ENCODE results near the gene G6PC3.

The G6PC3 gene

DNA sequence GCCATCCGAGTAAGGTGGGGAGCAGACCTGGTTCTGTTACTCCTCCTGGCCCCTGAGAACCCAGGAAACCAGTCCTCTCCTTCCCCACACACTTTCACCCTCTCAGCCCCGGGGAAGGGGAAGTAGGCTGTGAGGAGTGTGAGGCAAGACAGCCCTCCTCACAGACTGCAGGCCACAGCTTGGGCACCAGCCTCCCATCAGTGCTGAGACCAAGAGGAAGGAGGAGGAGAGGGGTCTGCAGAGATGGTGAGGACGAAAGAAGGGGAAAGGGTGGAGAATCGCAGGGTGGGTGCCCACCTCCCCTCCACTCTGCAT, 7.0 kb downstream of the G6PC3 start:
- TF ChIP-seq, protein P1, sequence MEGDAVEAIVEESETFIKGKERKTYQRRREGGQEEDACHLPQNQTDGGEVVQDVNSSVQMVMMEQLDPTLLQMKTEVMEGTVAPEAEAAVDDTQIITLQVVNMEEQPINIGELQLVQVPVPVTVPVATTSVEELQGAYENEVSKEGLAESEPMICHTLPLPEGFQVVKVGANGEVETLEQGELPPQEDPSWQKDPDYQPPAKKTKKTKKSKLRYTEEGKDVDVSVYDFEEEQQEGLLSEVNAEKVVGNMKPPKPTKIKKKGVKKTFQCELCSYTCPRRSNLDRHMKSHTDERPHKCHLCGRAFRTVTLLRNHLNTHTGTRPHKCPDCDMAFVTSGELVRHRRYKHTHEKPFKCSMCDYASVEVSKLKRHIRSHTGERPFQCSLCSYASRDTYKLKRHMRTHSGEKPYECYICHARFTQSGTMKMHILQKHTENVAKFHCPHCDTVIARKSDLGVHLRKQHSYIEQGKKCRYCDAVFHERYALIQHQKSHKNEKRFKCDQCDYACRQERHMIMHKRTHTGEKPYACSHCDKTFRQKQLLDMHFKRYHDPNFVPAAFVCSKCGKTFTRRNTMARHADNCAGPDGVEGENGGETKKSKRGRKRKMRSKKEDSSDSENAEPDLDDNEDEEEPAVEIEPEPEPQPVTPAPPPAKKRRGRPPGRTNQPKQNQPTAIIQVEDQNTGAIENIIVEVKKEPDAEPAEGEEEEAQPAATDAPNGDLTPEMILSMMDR (conservative IDR thresholded peaks at IDR 0.05; ENCODE audit: low read length), result no peak
- no peak for DNase-seq (ENCODE audit: low read depth)
- no peak overlapping the region for H3K4me3 ChIP-seq (ENCODE audit: low read length)

DNA sequence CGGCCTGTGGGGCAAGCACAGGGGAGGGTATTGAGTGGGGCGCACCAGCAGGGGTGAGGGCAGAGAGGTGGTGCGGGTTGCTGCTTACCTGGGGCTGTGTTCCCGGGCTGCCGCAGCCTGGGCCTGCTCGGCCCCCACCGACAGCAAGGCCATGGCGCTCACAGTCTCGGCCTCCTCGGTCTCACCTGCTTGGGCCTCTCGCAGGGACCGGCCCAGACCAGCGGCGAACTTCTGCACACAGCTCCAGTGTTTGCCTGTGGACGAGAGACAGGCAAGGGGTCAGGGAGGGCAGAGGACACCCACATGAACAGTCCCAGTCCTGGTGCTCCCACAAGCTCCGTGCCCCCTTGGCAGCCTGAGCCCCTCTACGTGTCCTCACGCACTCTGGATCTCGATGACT, 7.9 kb downstream of the G6PC3 start:
- no peak overlapping the region for H3K4me3 ChIP-seq (ENCODE audit: low read length)
- TF ChIP-seq, protein P1 (conservative IDR thresholded peaks at IDR 0.05; ENCODE audit: low read length), result no peak
- DNase-seq (ENCODE audit: low read depth), result no peak

DNA sequence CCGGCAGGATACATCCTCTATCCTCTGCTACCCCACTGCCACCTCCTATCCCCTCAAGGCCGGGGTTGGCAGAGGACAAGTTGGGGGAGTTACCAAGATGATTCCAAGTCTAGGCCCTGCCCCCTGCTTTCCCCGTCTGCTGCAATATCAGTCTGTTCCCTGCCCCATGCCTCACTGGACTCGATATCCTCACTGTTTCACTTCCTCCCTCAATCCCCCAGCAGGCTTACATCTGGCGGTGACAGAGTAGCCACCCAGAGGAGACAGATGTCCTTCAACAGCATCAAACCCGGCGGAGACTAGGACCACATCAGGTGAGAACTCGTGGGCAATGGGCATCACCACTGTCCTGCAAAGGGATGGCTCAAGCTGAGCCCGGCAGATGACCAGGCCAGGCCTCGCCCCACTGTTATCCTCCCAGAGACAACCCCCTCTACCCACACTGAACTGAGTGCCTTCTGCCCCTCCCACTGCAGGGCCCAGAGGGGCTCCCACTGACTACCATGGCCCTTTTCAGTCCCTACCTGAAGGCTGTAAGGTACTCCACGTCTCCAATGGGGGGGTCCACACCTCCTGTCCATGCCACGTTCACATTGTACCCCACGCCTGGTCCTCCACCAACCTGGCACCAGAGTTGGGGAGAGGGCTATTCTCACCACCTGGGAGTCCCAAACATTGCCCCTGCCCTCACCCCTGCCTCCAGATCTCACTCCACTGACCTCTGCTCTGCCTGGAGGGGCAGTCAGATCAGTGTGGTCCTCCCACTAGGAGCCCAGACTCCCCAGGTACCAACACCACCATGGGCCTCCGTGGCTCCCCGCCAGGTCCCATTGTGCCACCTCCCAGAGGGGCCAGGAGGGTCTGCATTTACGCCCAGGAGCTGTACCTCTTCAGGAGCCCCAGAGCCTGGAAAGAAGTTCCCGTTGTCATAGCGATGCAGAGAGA, 9.6 kb downstream of the G6PC3 start:
- no peak overlapping the region for H3K4me3 ChIP-seq (ENCODE audit: low read length)
- TF ChIP-seq, protein P1 (conservative IDR thresholded peaks at IDR 0.05; ENCODE audit: low read length), result no peak
- no peak for DNase-seq (ENCODE audit: low read depth)

DNA sequence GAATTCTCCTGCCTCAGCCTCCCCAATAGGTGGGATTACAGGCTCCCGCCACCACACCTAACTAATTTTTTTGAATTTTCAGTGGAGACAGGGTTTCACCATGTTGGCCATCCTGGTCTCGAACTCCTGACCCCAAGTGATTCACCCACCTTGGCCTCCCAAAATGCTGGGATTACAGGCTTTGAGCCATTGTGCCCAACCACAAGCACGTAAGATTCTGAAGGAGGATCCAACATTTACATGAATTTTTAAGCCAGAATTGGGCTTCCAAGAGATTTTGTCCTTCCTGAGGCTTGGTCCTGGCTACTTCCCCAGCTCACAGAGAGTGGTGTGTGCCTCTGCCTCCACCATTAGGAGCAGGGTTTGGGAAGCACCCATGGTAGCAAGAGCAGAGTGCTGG, 11.1 kb downstream of the G6PC3 start:
- no peak overlapping the region for H3K4me3 ChIP-seq (ENCODE audit: low read length)
- TF ChIP-seq, protein P1 (conservative IDR thresholded peaks at IDR 0.05; ENCODE audit: low read length), result no peak
- peak; percentile 66 for DNase-seq (ENCODE audit: low read depth)

DNA sequence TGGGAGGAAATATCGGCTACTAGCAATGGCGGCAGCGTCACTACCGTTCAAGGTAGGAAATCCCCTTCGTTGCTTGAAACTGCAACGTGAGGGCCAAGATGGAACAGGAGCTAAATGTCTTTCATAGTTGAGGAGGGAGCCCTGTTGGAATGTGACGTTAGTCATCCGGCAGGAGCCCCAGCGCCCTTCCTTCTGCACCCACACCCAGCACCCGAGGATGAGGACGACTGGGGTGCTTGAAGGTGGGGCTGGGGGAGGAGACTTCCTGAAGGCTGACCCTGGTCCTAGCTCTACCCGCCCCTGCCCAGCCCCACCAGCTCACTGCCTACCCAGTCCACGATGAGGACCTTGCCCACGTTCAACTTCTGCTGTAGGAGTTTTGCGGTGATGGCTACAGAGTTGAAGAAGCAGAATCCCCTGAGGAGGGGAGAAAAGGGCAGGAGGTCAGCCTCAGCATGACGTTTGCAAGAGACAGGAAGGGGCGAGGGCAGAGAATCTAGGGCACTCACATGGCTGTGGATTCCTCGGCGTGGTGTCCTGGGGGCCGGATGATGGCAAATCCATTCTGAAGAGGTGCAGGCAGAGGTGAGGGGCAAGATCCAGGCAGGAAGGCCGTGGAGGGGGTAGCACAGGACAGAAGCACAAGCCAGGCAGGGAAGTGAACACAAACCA, 11.9 kb downstream of the G6PC3 start:
- no peak for DNase-seq (ENCODE audit: low read depth)
- TF ChIP-seq, protein P1 (conservative IDR thresholded peaks at IDR 0.05; ENCODE audit: low read length), result no peak

DNA sequence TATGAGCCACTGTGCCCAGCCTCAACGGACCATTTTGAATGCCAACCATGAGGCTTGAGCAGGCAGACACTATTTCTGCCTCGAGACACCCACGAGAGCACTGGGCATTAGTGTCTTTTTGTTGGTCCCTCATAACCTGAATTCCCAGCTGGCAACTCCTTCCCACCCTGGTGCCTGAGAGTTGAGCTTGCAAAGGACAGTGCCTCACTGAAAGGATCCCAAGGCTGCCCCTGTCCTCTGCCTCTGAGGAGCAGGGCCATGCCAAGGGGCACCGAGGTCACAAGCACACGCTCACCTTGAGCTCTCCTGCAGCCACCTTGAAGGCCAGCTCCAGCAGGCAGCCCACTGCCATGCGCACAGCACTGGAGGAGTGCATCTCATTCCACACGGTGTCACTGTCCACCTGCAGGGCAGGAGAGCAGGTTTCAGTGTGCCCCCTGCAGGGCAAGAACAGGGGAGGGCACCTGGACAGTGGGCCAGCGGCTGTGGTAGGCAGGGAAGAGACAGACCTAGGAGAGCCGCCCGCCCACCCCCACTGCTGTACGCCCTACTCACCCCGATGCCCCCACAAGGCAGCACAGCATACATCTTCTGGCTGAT, 12.8 kb downstream of the G6PC3 start:
- TF ChIP-seq, protein P1 (conservative IDR thresholded peaks at IDR 0.05; ENCODE audit: low read length), result peak; percentile 22
- no peak for DNase-seq (ENCODE audit: low read depth)
- no peak overlapping the region for H3K4me3 ChIP-seq (ENCODE audit: low read length)

More for the DNA sequence above, 11.9 kb downstream of the G6PC3 start:
- no peak overlapping the region for H3K4me3 ChIP-seq (ENCODE audit: low read length)
